Left ventricle myocardium inferior (tissue), 1 donor: ENCODE measurements around the gene CCNI2. TPM values are rescaled to one million over a fixed set of nuclear protein-coding genes. Genes with fewer than 3 reads are reported as not detected.

Experiments
- DNase-seq: peaks from one replicate; pipeline ENCODE4 v3.0.0-alpha.2; 2020
- H3K27ac ChIP-seq: fragments of 200-600 bp; replicated peaks from 2 replicates; pipeline ENCODE4 v1.8.0; 2021
- H3K27me3 ChIP-seq: fragments of 200-600 bp; 2 replicates; pipeline ENCODE4 v1.8.0; 2021; ENCODE audit warnings: low read depth
- H3K36me3 ChIP-seq: fragments of 200-600 bp; 2 replicates; pipeline ENCODE4 v1.8.0; 2021
- H3K4me1 ChIP-seq: fragments of 200-600 bp; 2 replicates; pipeline ENCODE4 v1.8.0; 2021
- H3K4me3 ChIP-seq: fragments of 200-600 bp; 2 replicates; pipeline ENCODE4 v1.8.0; 2021; ENCODE audit warnings: mild to moderate bottlenecking, moderate library complexity
- H3K9me3 ChIP-seq: fragments of 200-600 bp; replicated peaks from 2 replicates; pipeline ENCODE4 v1.8.0; 2021
- CTCF ChIP-seq: fragments of 200-600 bp; IDR thresholded peaks from 2 replicates; pipeline ENCODE4 v1.8.0; 2021; ENCODE audit warnings: antibody characterized with exemption, mild to moderate bottlenecking, borderline replicate concordance
- intact Hi-C: fragments of 100-400 bp; cut with micrococcal nuclease; formaldehyde crosslinking; loops from one replicate; pipeline ENCODE4 v1.11.0; 2022
- total RNA-seq: library from RNA; stranded (reverse); fragmentation: NEBNext Ultra II Directional; extraction: Animal tissue kit (Norgen Biotek cat#: 25700); gene quantifications from one replicate; pipeline ENCODE4 v1.2.1, GENCODE V29; 2021
- donor health status: DM: no; HTN: yes; CAD: no; lungs with severe emphysema.

Gene CCNI2
- total RNA-seq, 1 donor from 2014 or later: 0.08 TPM

DNA sequence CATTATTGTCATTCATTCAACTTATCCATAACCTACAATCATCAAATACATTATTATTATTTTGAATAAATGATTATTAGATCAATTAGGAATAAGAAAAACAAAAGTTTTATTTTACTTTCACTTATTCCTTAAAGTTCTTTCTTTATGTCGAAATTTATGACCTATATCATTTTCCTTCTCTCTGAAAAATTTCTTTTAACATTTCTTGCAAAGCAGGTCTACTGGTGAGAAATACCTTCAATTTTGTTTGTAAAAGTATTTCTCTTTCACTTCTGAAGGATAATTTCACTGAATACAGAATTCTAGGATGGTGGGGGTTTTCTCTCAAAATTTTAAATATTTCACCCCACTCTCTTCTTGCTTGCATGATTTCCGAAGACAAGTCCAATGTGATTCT is 2.6 kb upstream of the CCNI2 start:
- H3K4me3 ChIP-seq: no peak overlapping the region
- no peak for DNase-seq
- H3K27me3 ChIP-seq: peaks cover 53% of the 10 kb centered on the region
- no peaks in the 10 kb centered on the region for H3K9me3 ChIP-seq
- no peaks in the 10 kb centered on the region for H3K36me3 ChIP-seq
- H3K4me1 ChIP-seq: peaks cover 13% of the 10 kb centered on the region
- TF ChIP-seq CTCF: no peak
- intact Hi-C loops: loop anchor here (10.0 kb wide), 1 partner anchor 70 kb away; the partner anchor contains the start of gene SOWAHA
- H3K27ac ChIP-seq: no peak overlapping the region

DNA sequence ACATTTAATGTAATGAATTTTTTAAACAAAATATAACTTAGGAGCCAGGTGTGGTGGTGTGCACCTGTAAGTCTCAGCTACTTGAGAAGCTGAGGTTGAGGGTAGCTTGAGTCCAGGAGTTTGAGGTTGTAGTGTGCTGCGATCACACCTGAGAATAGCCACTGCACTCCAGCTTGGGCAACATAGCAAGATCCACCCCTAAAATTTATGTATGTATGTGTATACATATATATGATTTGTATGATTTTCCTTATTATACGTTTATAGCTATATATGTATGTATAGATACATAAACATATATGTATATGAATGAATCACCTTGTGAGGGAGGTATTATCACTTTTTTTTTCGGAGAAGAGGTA is 653 bp upstream of the CCNI2 start:
- no peak overlapping the region for H3K27ac ChIP-seq
- H3K27me3 ChIP-seq: peaks cover 43% of the 10 kb centered on the region
- H3K9me3 ChIP-seq: no peaks in the 10 kb centered on the region
- H3K4me1 ChIP-seq: peaks cover 13% of the 10 kb centered on the region
- H3K4me3 ChIP-seq: peak overlapping the region; percentile 68
- intact Hi-C loops: loop anchor here (10.0 kb wide), 1 partner anchor 68 kb away; the partner anchor contains the start of gene SOWAHA
- H3K36me3 ChIP-seq: peaks cover 2% of the 10 kb centered on the region
- no peak for TF ChIP-seq CTCF
- DNase-seq: no peak

GRCh38 chr5:132747616-132748440 is 602 bp downstream of the CCNI2 start:
- no peak for DNase-seq
- no peak for TF ChIP-seq CTCF
- Histone ChIP-seq H3K9me3 (no peaks in the 10 kb centered on the region), H3K4me3 (peak overlapping the region; percentile 68), H3K36me3 (peaks cover 6% of the 10 kb centered on the region), H3K4me1 (peaks cover 13% of the 10 kb centered on the region), H3K27me3 (peaks cover 38% of the 10 kb centered on the region), H3K27ac (no peak overlapping the region)
- intact Hi-C loops: loop anchor here (10.0 kb wide), 1 partner anchor 67 kb away; the partner anchor contains the start of gene SOWAHA

- DNase-seq: no peak
- peaks cover 13% of the 10 kb centered on the region for H3K4me1 ChIP-seq
- intact Hi-C loops: loop anchor here (10.0 kb wide), 1 partner anchor 66 kb away; the partner anchor contains the start of gene SOWAHA
- H3K27me3 ChIP-seq: peaks cover 31% of the 10 kb centered on the region
- H3K27ac ChIP-seq: no peak overlapping the region
- peaks cover 6% of the 10 kb centered on the region for H3K36me3 ChIP-seq
- no peak for TF ChIP-seq CTCF
- H3K9me3 ChIP-seq: no peaks in the 10 kb centered on the region
- H3K4me3 ChIP-seq: no peak overlapping the region
These were observed 1.3 kb downstream of the CCNI2 start for GRCh38 chr5:132748522-132749000.

- no peak overlapping the region for H3K27ac ChIP-seq
- H3K36me3 ChIP-seq: peaks cover 11% of the 10 kb centered on the region
- intact Hi-C loops: loop anchor here (10.0 kb wide), 1 partner anchor 65 kb away; the partner anchor contains the start of gene SOWAHA
- H3K9me3 ChIP-seq: no peaks in the 10 kb centered on the region
- peaks cover 27% of the 10 kb centered on the region for H3K27me3 ChIP-seq
- DNase-seq: no peak
- H3K4me3 ChIP-seq: no peak overlapping the region
- no peak for TF ChIP-seq CTCF
- peaks cover 13% of the 10 kb centered on the region for H3K4me1 ChIP-seq
These were observed 2.3 kb downstream of the CCNI2 start for GRCh38 chr5:132749506-132749905.
